NCI-H82 treated with DMSO at 0.1 percent for 48 hours (cell line): ENCODE results near the gene NPAS3.

ENCODE experiments used
- DNase-seq: peaks from one replicate; lab custom pipeline; 2025; ENCODE audit not compliant: unreplicated experiment; lab: John Stamatoyannopoulos, UW

The NPAS3 gene

GRCh38 chr14:33569821-33570687 lies 631.4 kb downstream of the NPAS3 start:
- no peak for DNase-seq

- no peak for DNase-seq
These were observed 632.1 kb downstream of the NPAS3 start for GRCh38 chr14:33570694-33571310.

- no peak for DNase-seq
These were observed 634.7 kb downstream of the NPAS3 start for GRCh38 chr14:33573301-33573880.

GRCh38 chr14:33576014-33576413 lies 637.3 kb downstream of the NPAS3 start:
- no peak for DNase-seq

GRCh38 chr14:33578461-33579216 lies 640.0 kb downstream of the NPAS3 start:
- DNase-seq: no peak

GRCh38 chr14:33580231-33580749 lies 641.6 kb downstream of the NPAS3 start:
- DNase-seq: no peak

- no peak for DNase-seq
These were observed 642.2 kb downstream of the NPAS3 start for GRCh38 chr14:33580841-33581240.

- no peak for DNase-seq
These were observed 646.0 kb downstream of the NPAS3 start for GRCh38 chr14:33584697-33585096.

- no peak for DNase-seq
These were observed 648.1 kb downstream of the NPAS3 start for GRCh38 chr14:33586806-33587205.

- no peak for DNase-seq
These were observed 649.1 kb downstream of the NPAS3 start for GRCh38 chr14:33587791-33588190.

GRCh38 chr14:33588771-33589170 lies 650.1 kb downstream of the NPAS3 start:
- no peak for DNase-seq

GRCh38 chr14:33589334-33589733 lies 650.7 kb downstream of the NPAS3 start:
- no peak for DNase-seq

GRCh38 chr14:33590891-33591630 lies 652.4 kb downstream of the NPAS3 start:
- no peak for DNase-seq

GRCh38 chr14:33592297-33592696 lies 653.6 kb downstream of the NPAS3 start:
- no peak for DNase-seq

- no peak for DNase-seq
These were observed 657.8 kb downstream of the NPAS3 start for GRCh38 chr14:33596211-33597080.

GRCh38 chr14:33598582-33598981 lies 659.9 kb downstream of the NPAS3 start:
- no peak for DNase-seq

GRCh38 chr14:33602396-33602795 lies 663.7 kb downstream of the NPAS3 start:
- DNase-seq: no peak

GRCh38 chr14:33606591-33606990 lies 667.9 kb downstream of the NPAS3 start:
- no peak for DNase-seq

GRCh38 chr14:33609582-33609981 lies 670.9 kb downstream of the NPAS3 start:
- DNase-seq: no peak

- DNase-seq: no peak
These were observed 671.4 kb downstream of the NPAS3 start for GRCh38 chr14:33610121-33610520.
